Immature natural killer cell (primary cell): ENCODE results near the gene TGFB1I1. TPM values are rescaled to one million over a fixed set of nuclear protein-coding genes. Genes with fewer than 3 reads are reported as not detected.

Experiments
- DNase-seq, 3 donors: peaks; one replicate each; pipeline ENCODE4 v3.0.0; 2022; ENCODE audit warnings: mixed read lengths in 1 of 3
- H3K27ac Mint-ChIP-seq, 6 donors: one replicate each; pipeline ENCODE4 v1.8.0; 2020; ENCODE audit warnings: mixed read lengths in 6 of 6, mild to moderate bottlenecking in 5 of 6, inconsistent platforms in 4 of 6, moderate library complexity in 3 of 6
- H3K27me3 Mint-ChIP-seq, 3 donors: one replicate each; pipeline ENCODE4 v1.8.0; 2020 to 2021; ENCODE audit warnings: low read depth in 3 of 3, mild to moderate bottlenecking in 3 of 3, mixed read lengths in 3 of 3, moderate library complexity in 3 of 3, inconsistent platforms in 1 of 3
- H3K36me3 Mint-ChIP-seq, 3 donors: one replicate each; pipeline ENCODE4 v1.8.0; 2020; ENCODE audit warnings: mixed read lengths in 3 of 3, inconsistent platforms in 2 of 3, mild to moderate bottlenecking in 2 of 3
- H3K4me1 Mint-ChIP-seq, 2 donors: one replicate each; pipeline ENCODE4 v1.8.0; 2020; ENCODE audit warnings: inconsistent platforms in 2 of 2, mild to moderate bottlenecking in 2 of 2, mixed read lengths in 2 of 2, moderate library complexity in 1 of 2
- H3K4me3 Mint-ChIP-seq, 5 donors: one replicate each; pipeline ENCODE4 v1.8.0; 2020; ENCODE audit warnings: mild to moderate bottlenecking in 5 of 5, mixed read lengths in 5 of 5, inconsistent platforms in 3 of 5, moderate library complexity in 3 of 5
- H3K9me3 Mint-ChIP-seq, 6 donors: one replicate each; pipeline ENCODE4 v1.8.0; 2020; ENCODE audit warnings: mild to moderate bottlenecking in 6 of 6, mixed read lengths in 6 of 6, inconsistent platforms in 4 of 6, moderate library complexity in 3 of 6
- polyA plus RNA-seq, 3 donors: library from polyadenylated mRNA; unstranded; fragments of 300-500 nt; fragmentation: Illumina TruSeq; gene quantifications; one replicate each; pipeline ENCODE4 v1.2.3, GENCODE V29; 2021

The TGFB1I1 gene
- polyA plus RNA-seq, 3 donors from 2014 or later = 0.32 to 0.53 TPM; not detected in 1

- H3K27me3 Mint-ChIP-seq = peaks cover 2 to 3% (median 3%) of the 10 kb centered on the region in 3 donors
- peaks cover 0 to 4% of the 10 kb centered on the region in 2 donors for H3K4me1 Mint-ChIP-seq
- no peak for DNase-seq
- H3K27ac Mint-ChIP-seq = peak overlapping the region in 2 of 6 donors; percentile 34 to 48
- no peaks in the 10 kb centered on the region for H3K9me3 Mint-ChIP-seq
- H3K4me3 Mint-ChIP-seq = no peak overlapping the region
- peaks cover 5 to 18% (median 16%) of the 10 kb centered on the region in 3 donors for H3K36me3 Mint-ChIP-seq
These were observed 4.7 kb upstream of the TGFB1I1 start for GRCh38 chr16:31467151-31467773.

GRCh38 chr16:31467858-31468257, 4.1 kb upstream of the TGFB1I1 start:
- H3K4me1 Mint-ChIP-seq = peaks cover 0 to 9% of the 10 kb centered on the region in 2 donors
- H3K27ac Mint-ChIP-seq = no peak overlapping the region
- no peak for DNase-seq
- peaks cover 7 to 8% (median 7%) of the 10 kb centered on the region in 3 donors for H3K27me3 Mint-ChIP-seq
- peaks cover 2 to 17% (median 16%) of the 10 kb centered on the region in 3 donors for H3K36me3 Mint-ChIP-seq
- H3K4me3 Mint-ChIP-seq = no peak overlapping the region
- no peaks in the 10 kb centered on the region for H3K9me3 Mint-ChIP-seq

- Mint-ChIP-seq H3K27me3 (peaks cover 5 to 17% (median 12%) of the 10 kb centered on the region in 3 donors), H3K4me3 (no peak overlapping the region), H3K9me3 (peaks cover 0 to 2% (median 0%) of the 10 kb centered on the region in 6 donors), H3K4me1 (peaks cover 0 to 11% of the 10 kb centered on the region in 2 donors), H3K27ac (no peak overlapping the region), H3K36me3 (peaks cover 0 to 6% (median 6%) of the 10 kb centered on the region in 3 donors)
- no peak for DNase-seq
These were observed 1.3 kb upstream of the TGFB1I1 start for GRCh38 chr16:31470615-31471014.

GRCh38 chr16:31471241-31471874, 594 bp upstream of the TGFB1I1 start:
- peaks cover 0 to 6% (median 4%) of the 10 kb centered on the region in 3 donors for H3K36me3 Mint-ChIP-seq

GRCh38 chr16:31472709-31473203, 804 bp downstream of the TGFB1I1 start:
- no peaks in the 10 kb centered on the region for H3K36me3 Mint-ChIP-seq
- H3K27me3 Mint-ChIP-seq = peaks cover 6 to 20% (median 11%) of the 10 kb centered on the region in 3 donors
- peaks cover 0 to 2% (median 0%) of the 10 kb centered on the region in 6 donors for H3K9me3 Mint-ChIP-seq
- H3K4me3 Mint-ChIP-seq = peak overlapping the region in 3 of 5 donors; percentile 30 to 79 (median 36)
- peaks cover 11 to 23% of the 10 kb centered on the region in 2 donors for H3K4me1 Mint-ChIP-seq
- peak in 2 of 3 donors; percentile 26 to 32 for DNase-seq
- no peak overlapping the region for H3K27ac Mint-ChIP-seq

More at GRCh38 chr16:31471241-31471874, 594 bp upstream of the TGFB1I1 start:
- Mint-ChIP-seq H3K4me3 (peak overlapping the region in 1 of 5 donors; percentile 39), H3K27me3 (peaks cover 5 to 20% (median 12%) of the 10 kb centered on the region in 3 donors), H3K27ac (no peak overlapping the region), H3K4me1 (peaks cover 5 to 14% of the 10 kb centered on the region in 2 donors), H3K9me3 (peaks cover 0 to 2% (median 0%) of the 10 kb centered on the region in 6 donors)
- no peak for DNase-seq

GRCh38 chr16:31473264-31473984, 1.5 kb downstream of the TGFB1I1 start:
- Mint-ChIP-seq H3K4me1 (peaks cover 15 to 25% of the 10 kb centered on the region in 2 donors), H3K4me3 (peak overlapping the region in 1 of 5 donors; percentile 65), H3K27ac (no peak overlapping the region), H3K27me3 (peaks cover 7 to 20% (median 11%) of the 10 kb centered on the region in 3 donors), H3K9me3 (peaks cover 0 to 2% (median 0%) of the 10 kb centered on the region in 6 donors), H3K36me3 (no peaks in the 10 kb centered on the region)
- no peak for DNase-seq

- Mint-ChIP-seq H3K4me3 (peak overlapping the region in 1 of 5 donors; percentile 29), H3K36me3 (no peaks in the 10 kb centered on the region), H3K27ac (no peak overlapping the region), H3K9me3 (peaks cover 0 to 2% (median 0%) of the 10 kb centered on the region in 6 donors), H3K4me1 (peaks cover 15 to 25% of the 10 kb centered on the region in 2 donors), H3K27me3 (peaks cover 7 to 20% (median 11%) of the 10 kb centered on the region in 3 donors)
- DNase-seq = no peak
These were observed 2.3 kb downstream of the TGFB1I1 start for GRCh38 chr16:31474173-31474714.

GRCh38 chr16:31474773-31475738, 3.1 kb downstream of the TGFB1I1 start:
- Mint-ChIP-seq H3K27me3 (peaks cover 8 to 20% (median 11%) of the 10 kb centered on the region in 3 donors), H3K27ac (no peak overlapping the region), H3K4me1 (peaks cover 15 to 25% of the 10 kb centered on the region in 2 donors), H3K9me3 (peaks cover 0 to 2% (median 0%) of the 10 kb centered on the region in 6 donors), H3K4me3 (peak overlapping the region in 2 of 5 donors; percentile 2 to 38), H3K36me3 (no peaks in the 10 kb centered on the region)
- DNase-seq = no peak

- no peak overlapping the region for H3K27ac Mint-ChIP-seq
- H3K27me3 Mint-ChIP-seq = peaks cover 10 to 20% (median 11%) of the 10 kb centered on the region in 3 donors
- peaks cover 0 to 2% (median 0%) of the 10 kb centered on the region in 6 donors for H3K9me3 Mint-ChIP-seq
- H3K36me3 Mint-ChIP-seq = peaks cover 0 to 3% (median 0%) of the 10 kb centered on the region in 3 donors
- H3K4me1 Mint-ChIP-seq = peaks cover 15 to 25% of the 10 kb centered on the region in 2 donors
- DNase-seq = no peak
- peak overlapping the region; percentile 79 to 90 (median 83) for H3K4me3 Mint-ChIP-seq
These were observed 4.0 kb downstream of the TGFB1I1 start for GRCh38 chr16:31475946-31476302.

GRCh38 chr16:31476303-31477219, 4.6 kb downstream of the TGFB1I1 start:
- Mint-ChIP-seq H3K9me3 (peaks cover 0 to 2% (median 0%) of the 10 kb centered on the region in 6 donors), H3K4me3 (peak overlapping the region; percentile 79 to 90 (median 83)), H3K4me1 (peaks cover 15 to 20% of the 10 kb centered on the region in 2 donors), H3K27ac (peak overlapping the region in 3 of 6 donors; percentile 31 to 48 (median 34)), H3K27me3 (peaks cover 10 to 19% (median 11%) of the 10 kb centered on the region in 3 donors), H3K36me3 (peaks cover 0 to 3% (median 0%) of the 10 kb centered on the region in 3 donors)
- DNase-seq = peak; percentile 65 to 74 (median 73)
